IPS DF 6.9 (cell line): Measurements from ENCODE around the gene KISS1.

Experiments
- DNase-seq: peaks from one replicate; pipeline ENCODE4 v3.0.0-alpha.2; 2013; ENCODE audit warnings: low read depth, low spot score
- H3K27ac ChIP-seq: one replicate; pipeline ENCODE4 v1.5.1; 2013; ENCODE audit warnings: low read length, control low read depth
- H3K27me3 ChIP-seq: 2 replicates; pipeline ENCODE4 v1.6.1; 2013; ENCODE audit warnings: mild to moderate bottlenecking, low read length; ENCODE audit not compliant: control insufficient read depth, insufficient read depth
- H3K36me3 ChIP-seq: 2 replicates; pipeline ENCODE4 v1.6.1; 2013; ENCODE audit warnings: low read length; ENCODE audit not compliant: control insufficient read depth, insufficient read depth
- H3K4me1 ChIP-seq: 2 replicates; pipeline ENCODE4 v1.6.1; 2013; ENCODE audit warnings: low read length; ENCODE audit not compliant: control insufficient read depth, insufficient read depth
- H3K4me3 ChIP-seq: 2 replicates; pipeline ENCODE4 v1.5.1; 2013; ENCODE audit warnings: mild to moderate bottlenecking, low read length
- H3K9me3 ChIP-seq: 2 replicates; pipeline ENCODE4 v1.6.1; 2013; ENCODE audit warnings: low read length, inconsistent platforms; ENCODE audit not compliant: control insufficient read depth, insufficient read depth
- WGBS: extraction: QIAGEN DNeasy Blood & Tissue Kit; methylation state at CpG from one replicate; pipeline ENCODE4 v1.1.7; 2013; ENCODE audit warnings: mixed read lengths, missing lambda C conversion rate; ENCODE audit not compliant: insufficient read length, insufficient coverage; 5-methylcytosine and 5-hydroxymethylcytosine counted together

KISS1 gene

DNA sequence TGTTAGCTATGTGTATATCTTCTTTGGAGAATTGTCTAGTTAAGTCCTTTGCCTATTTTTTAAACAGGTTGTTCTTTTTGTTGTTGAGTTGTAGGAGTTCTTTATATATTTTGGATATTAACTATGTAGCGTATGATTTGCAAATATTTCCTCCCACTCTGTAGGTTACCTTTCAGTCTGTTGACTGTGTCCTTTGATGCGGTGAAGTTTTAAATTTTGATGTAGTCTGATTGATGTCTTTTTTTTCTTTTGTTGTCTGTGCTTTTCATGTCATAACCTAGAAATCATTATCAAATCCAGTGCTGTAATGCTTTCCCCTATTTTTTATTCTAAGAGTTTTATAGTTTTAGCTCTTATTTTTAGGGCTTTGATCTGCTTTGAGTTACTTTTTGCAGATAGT is 8.7 kb upstream of the KISS1 start:
- H3K9me3 ChIP-seq: no peaks in the 10 kb centered on the region
- H3K4me1 ChIP-seq: 0 out of 2 replicates have a peak, but pooled peaks cover 3% of the 10 kb centered on the region
- H3K27ac ChIP-seq: no peak overlapping the region
- no peak for DNase-seq
- WGBS: no CpG with 5 or more reads among the region's 2 CpGs
- H3K36me3 ChIP-seq: no peaks in the 10 kb centered on the region
- H3K27me3 ChIP-seq: no peaks in the 10 kb centered on the region
- no peak overlapping the region for H3K4me3 ChIP-seq

DNA sequence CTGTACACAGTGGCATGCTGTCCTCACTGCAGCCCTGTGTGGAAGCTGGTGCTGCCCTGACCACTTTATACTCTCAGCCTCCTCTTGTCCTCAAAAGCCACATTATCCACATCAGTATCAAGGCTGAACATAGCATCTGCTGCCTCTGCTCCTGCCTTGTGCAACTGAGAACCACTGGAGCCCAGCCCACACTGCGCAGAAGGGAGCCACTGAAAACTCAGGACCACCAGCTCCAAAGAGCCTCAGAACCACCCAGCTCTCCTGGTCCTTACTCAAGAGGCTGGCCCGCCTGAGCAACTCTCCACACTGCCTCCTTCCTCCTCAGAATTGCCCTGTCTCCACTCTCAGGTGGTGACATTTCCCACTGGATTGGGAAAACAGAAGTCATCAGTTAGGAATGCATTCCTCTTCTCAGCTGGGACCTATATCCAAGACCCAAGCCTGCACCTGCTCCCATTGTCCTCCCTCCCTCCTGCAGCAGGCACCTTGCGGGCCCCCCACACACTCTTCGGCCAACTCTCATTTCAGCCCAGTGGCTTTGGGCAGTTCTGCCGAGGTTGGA is 7.0 kb upstream of the KISS1 start:
- no CpG with 5 or more reads among the region's 5 CpGs for WGBS
- Histone ChIP-seq H3K27me3 (no peaks in the 10 kb centered on the region), H3K36me3 (no peaks in the 10 kb centered on the region), H3K4me1 (0 out of 2 replicates have a peak, but pooled peaks cover 3% of the 10 kb centered on the region), H3K4me3 (no peak overlapping the region), H3K9me3 (no peaks in the 10 kb centered on the region), H3K27ac (no peak overlapping the region)
- no peak for DNase-seq

DNA sequence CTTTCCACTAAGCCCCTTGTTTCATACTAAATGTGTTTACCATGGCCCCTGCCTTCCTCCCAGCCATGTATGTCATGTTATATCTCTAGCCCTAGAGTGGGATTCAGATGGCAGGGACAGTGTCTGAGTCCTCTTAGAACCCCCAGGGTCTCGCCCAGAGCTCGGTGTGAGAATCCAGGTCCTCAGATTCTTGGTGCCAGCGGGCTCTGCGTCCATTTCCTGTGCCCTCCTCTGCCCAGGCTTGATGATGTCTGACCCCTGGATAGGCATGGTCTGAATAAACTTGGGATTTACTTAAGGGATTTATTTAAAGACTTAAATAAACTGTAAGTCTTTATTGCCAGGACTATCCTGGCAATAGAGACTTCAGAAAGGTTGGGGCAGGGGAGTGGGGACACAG is 6.2 kb upstream of the KISS1 start:
- no peaks in the 10 kb centered on the region for H3K36me3 ChIP-seq
- no peak overlapping the region for H3K4me3 ChIP-seq
- no CpG with 5 or more reads among the region's 4 CpGs for WGBS
- H3K27me3 ChIP-seq: no peaks in the 10 kb centered on the region
- no peaks in the 10 kb centered on the region for H3K9me3 ChIP-seq
- H3K4me1 ChIP-seq: 0 out of 2 replicates have a peak, but pooled peaks cover 3% of the 10 kb centered on the region
- no peak overlapping the region for H3K27ac ChIP-seq
- no peak for DNase-seq

DNA sequence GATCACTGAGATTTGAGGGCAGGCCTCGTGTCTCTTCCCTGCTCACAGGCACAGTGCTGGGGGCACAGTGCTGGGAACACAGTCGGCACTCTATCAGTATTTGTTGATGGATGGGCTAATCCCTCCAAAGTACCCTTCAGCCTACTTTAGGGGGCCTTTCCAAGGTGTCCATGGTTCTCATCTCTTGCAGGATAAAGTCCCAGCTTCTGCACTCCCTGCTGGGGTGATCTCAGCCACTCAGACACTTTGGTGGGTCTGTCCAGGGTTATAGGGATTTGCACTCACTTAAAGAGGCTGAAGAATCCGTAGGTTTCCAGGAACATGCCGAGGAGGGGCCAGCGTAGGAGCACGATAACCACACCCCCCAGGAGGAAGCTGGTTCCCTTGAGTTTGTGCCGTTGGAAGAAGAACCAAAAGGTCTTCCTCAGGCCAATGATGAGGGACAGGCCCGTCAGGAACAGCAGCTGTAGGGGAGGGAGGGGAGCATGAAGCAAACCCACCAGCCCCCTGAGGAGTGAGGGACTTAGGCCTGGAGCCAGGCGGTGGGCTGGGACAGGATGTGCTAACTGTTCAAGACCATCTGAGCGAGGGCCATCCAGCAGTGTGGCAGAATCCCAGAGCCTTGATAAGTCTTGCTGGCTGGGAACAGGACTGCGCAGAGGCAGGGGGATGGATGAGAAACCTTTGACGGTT is 5.2 kb upstream of the KISS1 start:
- Histone ChIP-seq H3K9me3 (no peaks in the 10 kb centered on the region), H3K36me3 (no peaks in the 10 kb centered on the region), H3K4me1 (no peaks in the 10 kb centered on the region), H3K27ac (no peak overlapping the region), H3K27me3 (no peaks in the 10 kb centered on the region), H3K4me3 (no peak overlapping the region)
- no CpG with 5 or more reads among the region's 12 CpGs for WGBS
- no peak for DNase-seq

DNA sequence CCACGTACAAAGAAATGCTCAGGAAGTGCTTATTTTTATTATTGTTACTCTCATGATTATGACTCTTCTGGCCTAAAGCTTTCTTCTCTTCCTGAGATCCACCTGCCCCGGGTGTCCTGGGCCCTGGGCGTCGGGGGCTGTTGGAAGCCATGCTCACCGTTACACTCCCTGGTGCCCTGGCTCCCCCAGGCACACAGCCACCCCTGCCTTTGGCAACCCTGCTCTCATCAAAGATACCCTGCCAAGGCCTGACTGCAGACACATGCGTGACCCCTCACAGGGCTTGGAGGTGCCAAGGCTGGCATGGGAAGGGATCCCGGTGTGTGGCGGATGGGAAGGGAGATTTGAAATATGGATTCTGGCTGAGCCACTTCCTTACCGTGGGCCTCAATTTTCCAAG is 3.3 kb upstream of the KISS1 start:
- H3K9me3 ChIP-seq: no peaks in the 10 kb centered on the region
- DNase-seq: no peak
- no peak overlapping the region for H3K4me3 ChIP-seq
- H3K36me3 ChIP-seq: no peaks in the 10 kb centered on the region
- H3K27me3 ChIP-seq: no peaks in the 10 kb centered on the region
- no peak overlapping the region for H3K27ac ChIP-seq
- H3K4me1 ChIP-seq: peaks cover 2% of the 10 kb centered on the region; the same call in 1 of the 2 replicates
- no CpG with 5 or more reads among the region's 9 CpGs for WGBS

DNA sequence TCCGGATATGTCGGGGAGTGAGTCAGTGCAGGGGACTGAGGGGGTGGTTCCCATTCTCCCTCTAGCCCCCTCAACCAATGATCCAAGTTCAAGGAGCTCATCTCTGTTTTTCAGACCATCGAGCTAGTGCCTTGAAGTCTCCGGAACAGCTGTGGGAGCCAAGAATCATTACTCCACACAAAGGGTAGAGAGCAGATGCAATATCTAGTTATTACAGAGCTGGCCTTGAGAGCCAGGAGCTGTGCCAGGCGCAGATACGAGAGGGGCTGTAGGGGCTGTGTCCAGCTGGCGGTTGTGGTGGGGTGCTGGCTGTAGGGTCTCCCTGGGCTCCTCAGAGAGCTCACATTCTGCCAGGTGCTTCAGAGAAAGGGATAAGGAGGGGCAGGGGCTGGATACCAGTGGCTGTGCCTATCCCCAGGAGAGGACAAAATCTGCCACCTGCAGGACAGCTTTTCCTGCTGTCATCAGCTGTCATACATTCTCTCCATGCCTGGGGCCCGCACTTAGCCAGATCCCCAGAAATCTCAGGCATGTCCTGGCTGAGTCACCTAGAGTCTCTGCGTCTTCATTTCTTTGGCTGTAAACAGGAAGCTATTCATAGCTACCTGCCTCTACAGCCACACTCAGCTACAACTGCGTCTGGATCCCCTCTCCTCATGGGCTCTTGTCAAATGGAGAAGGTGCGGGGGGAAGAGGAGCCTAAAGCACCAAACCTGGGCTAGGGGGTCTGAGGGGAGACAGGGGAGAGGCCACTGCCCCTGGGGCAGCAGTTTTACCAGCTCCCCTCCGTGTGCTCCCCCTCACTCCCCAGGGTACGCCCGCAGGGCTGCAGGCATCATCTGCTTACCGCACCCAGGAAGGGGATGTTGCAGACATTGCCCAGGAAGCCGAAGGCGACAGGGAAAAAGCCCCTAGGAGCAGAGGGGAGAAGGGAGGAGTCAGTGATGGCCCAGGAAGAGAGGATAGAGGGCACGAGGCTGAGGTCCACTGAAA is 2.4 kb upstream of the KISS1 start:
- H3K4me1 ChIP-seq: peaks cover 2% of the 10 kb centered on the region; the same call in 1 of the 2 replicates
- no peak overlapping the region for H3K27ac ChIP-seq
- no CpG with 5 or more reads among the region's 18 CpGs for WGBS
- H3K36me3 ChIP-seq: no peaks in the 10 kb centered on the region
- no peaks in the 10 kb centered on the region for H3K9me3 ChIP-seq
- no peaks in the 10 kb centered on the region for H3K27me3 ChIP-seq
- H3K4me3 ChIP-seq: no peak overlapping the region
- DNase-seq: no peak

DNA sequence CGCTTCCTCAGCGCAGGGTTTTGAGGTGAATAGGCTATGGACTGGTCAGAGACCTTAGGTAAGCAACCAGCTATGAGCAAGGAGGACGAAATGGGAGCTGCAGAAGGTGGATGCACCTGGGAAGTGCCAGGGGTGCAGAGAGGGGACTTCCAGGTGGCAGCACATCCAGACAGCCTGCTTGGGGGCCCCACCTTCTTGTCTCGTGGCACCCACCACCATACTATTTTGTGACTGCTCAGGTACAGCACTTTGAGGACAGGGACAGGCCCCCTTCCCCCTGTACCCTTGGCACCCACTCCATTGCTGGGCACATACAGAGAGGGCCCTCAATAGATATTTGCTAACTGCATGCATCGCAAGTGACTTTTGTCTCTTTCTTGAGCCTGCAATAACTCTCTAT is 777 bp upstream of the KISS1 start:
- Histone ChIP-seq H3K9me3 (no peaks in the 10 kb centered on the region), H3K27ac (no peak overlapping the region), H3K36me3 (no peaks in the 10 kb centered on the region), H3K27me3 (no peaks in the 10 kb centered on the region), H3K4me1 (peaks cover 2% of the 10 kb centered on the region; the same call in 1 of the 2 replicates), H3K4me3 (no peak overlapping the region)
- DNase-seq: no peak
- WGBS: no CpG with 5 or more reads among the region's 5 CpGs

DNA sequence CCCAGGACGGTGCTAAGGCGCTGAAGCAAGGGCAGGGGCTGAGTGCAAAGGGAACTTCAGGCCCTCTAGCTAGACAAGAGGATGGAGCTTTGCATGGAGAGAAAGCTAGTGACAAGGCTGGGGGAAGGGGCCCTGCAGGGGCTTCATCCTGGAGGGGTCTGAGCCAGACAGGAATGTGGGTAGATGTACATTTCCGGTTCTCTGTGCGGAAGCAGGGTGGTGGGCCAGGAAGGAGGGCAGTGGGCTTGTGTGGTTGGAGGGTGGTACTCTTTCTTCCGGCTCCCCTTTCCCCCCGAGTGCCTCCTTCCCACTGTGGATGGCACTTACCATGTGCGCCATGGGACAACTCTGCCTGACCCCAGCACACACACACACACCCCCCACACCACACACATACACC is 1.5 kb downstream of the KISS1 start:
- Histone ChIP-seq H3K27me3 (no peaks in the 10 kb centered on the region; the same call in 1 of the 2 replicates), H3K36me3 (no peaks in the 10 kb centered on the region), H3K27ac (no peak overlapping the region), H3K4me3 (no peak overlapping the region), H3K4me1 (peaks cover 2% of the 10 kb centered on the region; the same call in 1 of the 2 replicates), H3K9me3 (no peaks in the 10 kb centered on the region)
- no CpG with 5 or more reads among the region's 7 CpGs for WGBS
- DNase-seq: no peak

DNA sequence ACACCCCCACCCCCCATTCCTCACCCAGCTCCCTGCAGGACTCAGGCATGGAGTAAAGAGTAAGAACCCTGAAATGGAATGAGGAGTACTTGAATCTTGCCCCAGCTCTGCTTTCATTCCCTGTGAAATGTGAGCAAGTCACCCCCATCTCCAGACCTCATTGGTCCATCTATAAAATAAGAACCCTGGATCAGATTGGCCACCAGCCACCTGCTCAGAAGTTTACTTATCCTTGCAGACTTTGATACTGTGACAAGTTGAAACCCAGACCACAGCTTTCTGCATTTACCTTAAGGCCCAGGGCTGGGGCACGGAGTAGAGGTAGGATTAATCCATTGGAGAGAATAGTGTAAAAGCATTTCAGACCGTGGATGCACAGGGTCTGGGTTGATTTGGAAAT is 2.2 kb downstream of the KISS1 start:
- DNase-seq: no peak
- Histone ChIP-seq H3K27me3 (peaks cover 4% of the 10 kb centered on the region; the same call in 1 of the 2 replicates), H3K27ac (no peak overlapping the region), H3K4me1 (peaks cover 2% of the 10 kb centered on the region; the same call in 1 of the 2 replicates), H3K4me3 (no peak overlapping the region), H3K9me3 (no peaks in the 10 kb centered on the region), H3K36me3 (no peaks in the 10 kb centered on the region)
- no CpG with 5 or more reads among the region's 2 CpGs for WGBS
